Esophagus muscularis mucosa (tissue), 2 donors: ENCODE data around the gene FAAP100.

ENCODE experiments used
- POLR2A ChIP-seq: fragments of 450-650 bp; IDR thresholded peaks from one replicate; pipeline ENCODE4 v1.6.1; 2017; ENCODE audit warnings: antibody characterized with exemption, moderate library complexity, mild to moderate bottlenecking, low read depth
- POLR2AphosphoS5 ChIP-seq, 2 donors: sonication (generic); formaldehyde crosslinking; IDR thresholded peaks; one replicate each; pipeline ENCODE4 v1.6.1; 2017; ENCODE audit warnings: antibody characterized with exemption in 2 of 2

DNA sequence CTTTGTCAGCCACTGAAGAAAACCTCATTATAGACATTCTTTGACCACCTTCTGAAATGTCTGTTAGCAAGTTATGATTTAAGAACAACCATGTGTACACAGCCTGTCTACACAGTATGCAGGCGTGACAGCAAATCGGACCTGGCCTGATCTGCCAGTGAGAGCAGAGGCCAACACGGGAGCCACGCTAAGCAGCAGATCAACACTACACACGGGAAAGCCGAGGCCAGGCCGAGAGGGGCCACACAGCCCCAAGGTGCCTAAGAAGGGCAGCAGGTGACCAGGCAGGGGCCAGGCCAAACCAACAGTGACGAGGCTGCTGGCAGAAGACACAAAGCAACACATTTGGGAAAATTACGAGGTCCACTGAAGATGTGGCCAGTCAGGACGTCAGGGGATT lies 16.3 kb upstream of the FAAP100 start:
- no peak for TF ChIP-seq POLR2A
- no peak for TF ChIP-seq POLR2AphosphoS5 (IDR thresholded peaks at IDR 0.05)
